GM12892 (cell line): ENCODE data around the gene RBP3.

Experiments used
- POLR2A ChIP-seq: IDR thresholded peaks from 2 replicates; pipeline ENCODE4 v1.6.1; 2011; ENCODE audit warnings: low read depth, low read length, control low read depth
- POLR2AphosphoS5 ChIP-seq: IDR thresholded peaks from 2 replicates; pipeline ENCODE4 v1.6.1; 2011; ENCODE audit warnings: low read depth, low read length, control low read depth

GRCh38 chr10:47359101-47359500 lies 10.9 kb downstream of the RBP3 start:
- TF ChIP-seq POLR2A (no peak), POLR2AphosphoS5 (no peak)
